MCF 10A (cell line): Measurements from ENCODE around the gene TMEM190. TPM values are rescaled to one million over a fixed set of nuclear protein-coding genes. Genes with fewer than 3 reads are reported as not detected.
"Not testable (repeated sequence)": the region's sequence is repeated elsewhere in the genome, so short reads cannot be mapped to it uniquely, and the experiment has no call there.

Experiments used
- BruUV-seq: library from RNA; stranded (reverse); fragments of 400-500 nt; replicated peaks from 2 replicates; lab custom pipeline; 2021; lab: Mats Ljungman, UMichigan
- CTCF ChIA-PET: fragments of 300-600 bp; sonication (Branson Sonifier 250); formaldehyde crosslinking; extraction: SDS; loops from one replicate; lab custom pipeline; 2021; ENCODE audit warnings: antibody characterized with exemption, inconsistent platforms; lab: Yijun Ruan, JAX
- POLR2A ChIA-PET: fragments of 300-600, 350-650 bp; sonication (Branson Sonifier 250); formaldehyde crosslinking; extraction: SDS; loops from one replicate; lab custom pipeline; 2020; ENCODE audit warnings: antibody characterized with exemption, inconsistent platforms; lab: Yijun Ruan, JAX
- DNase-seq: peaks from one replicate; pipeline ENCODE4 v3.0.0-alpha.2; 2018; ENCODE audit not compliant: unreplicated experiment
- H3K27ac Mint-ChIP-seq: one replicate; pipeline ENCODE4 v1.8.0; 2022; ENCODE audit warnings: mild to moderate bottlenecking, low read depth, mixed read lengths; ENCODE audit not compliant: unreplicated experiment
- H3K27me3 Mint-ChIP-seq: one replicate; pipeline ENCODE4 v1.8.0; 2022; ENCODE audit warnings: mixed read lengths; ENCODE audit not compliant: insufficient read depth, unreplicated experiment
- H3K36me3 Mint-ChIP-seq: one replicate; pipeline ENCODE4 v1.8.0; 2022; ENCODE audit warnings: mild to moderate bottlenecking, moderate library complexity, mixed read lengths; ENCODE audit not compliant: insufficient read depth, unreplicated experiment
- H3K4me1 Mint-ChIP-seq: one replicate; pipeline ENCODE4 v1.8.0; 2022; ENCODE audit warnings: mixed read lengths; ENCODE audit not compliant: insufficient read depth, unreplicated experiment
- H3K4me3 Mint-ChIP-seq: one replicate; pipeline ENCODE4 v1.8.0; 2022; ENCODE audit warnings: mild to moderate bottlenecking, moderate library complexity, mixed read lengths; ENCODE audit not compliant: unreplicated experiment
- H3K9me3 Mint-ChIP-seq: one replicate; pipeline ENCODE4 v1.8.0; 2022; ENCODE audit warnings: mixed read lengths; ENCODE audit not compliant: unreplicated experiment
- intact Hi-C: fragments of 100-400 bp; cut with micrococcal nuclease; formaldehyde crosslinking; loops from 2 replicates; pipeline ENCODE4 v1.14.1; 2022
- total RNA-seq: library from RNA; stranded (reverse); gene quantifications from 2 replicates; pipeline ENCODE4 v1.2.3, GENCODE V29; 2022
- TF ChIP-seq, protein P1 (sequence below): fragments of 200-600 bp; IDR thresholded peaks from one replicate; pipeline ENCODE4 v1.8.0; 2022; ENCODE audit warnings: antibody characterized with exemption, mild to moderate bottlenecking; ENCODE audit not compliant: unreplicated experiment

TMEM190 gene
- total RNA-seq, 1 experiment from 2014 or later, result 0.58 TPM

DNA sequence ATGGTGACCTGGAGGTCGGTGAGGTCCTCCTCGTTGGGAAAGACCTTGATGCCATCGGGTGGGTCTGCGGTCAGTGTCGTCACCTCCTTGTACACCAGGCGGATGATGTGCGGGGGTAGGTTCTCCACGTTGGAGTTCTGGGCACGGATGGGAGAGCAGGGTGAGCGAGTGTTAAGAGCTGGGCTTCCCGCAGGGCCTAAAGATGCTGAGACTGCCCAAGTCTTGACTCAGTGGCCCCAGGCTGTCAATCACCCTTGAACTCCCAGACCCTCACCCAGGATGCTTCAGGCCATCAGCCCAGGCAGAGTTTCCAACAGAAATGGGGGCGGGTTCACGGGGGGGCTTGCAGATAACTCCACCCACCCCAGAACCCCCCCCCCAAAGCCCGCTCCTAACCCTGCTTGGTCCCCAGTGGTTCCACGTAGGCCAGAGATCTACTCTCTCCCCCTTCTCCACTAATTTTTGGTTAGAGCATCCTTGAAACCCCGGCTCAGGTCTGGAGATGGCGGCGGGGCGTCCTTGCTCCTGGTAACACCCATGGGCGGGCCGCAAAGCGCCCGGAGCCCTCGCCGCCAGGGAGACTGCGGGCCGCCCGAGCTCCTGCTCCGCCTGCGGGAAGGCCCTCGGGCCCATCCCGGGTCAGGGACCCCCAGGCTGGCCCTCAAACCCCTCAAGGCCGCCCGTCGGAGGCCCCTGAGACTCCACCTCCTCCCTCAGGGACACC lies 30.4 kb downstream of the TMEM190 start:
- H3K27ac Mint-ChIP-seq, result peak overlapping the region; percentile 99

DNA sequence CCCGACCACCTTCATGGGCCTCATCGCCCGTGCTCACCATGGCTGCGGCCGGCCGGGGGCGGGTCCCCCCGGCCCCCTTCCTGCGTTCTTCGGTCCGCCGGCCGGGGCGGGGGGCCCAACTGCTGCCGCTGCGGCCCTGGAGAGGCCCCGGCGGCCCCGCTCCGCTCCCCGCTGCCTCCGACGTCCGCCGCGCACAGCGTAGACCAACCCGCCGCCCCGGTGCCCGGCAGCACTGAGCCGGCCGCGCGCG lies 30.8 kb downstream of the TMEM190 start, which contains the start of gene UBE2S:
TSS of gene UBE2S (minus strand) at position 239 of the 250 bp plus-strand sequence. CDS start at position 40, 199 bp downstream.
- Mint-ChIP-seq H3K4me1 (peaks cover 21% of the 10 kb centered on the region), H3K27ac (peak within 1 kb of the TSS; percentile 99), H3K36me3 (peaks cover 56% of the 10 kb centered on the region), H3K4me3 (peak within 1 kb of the TSS; percentile 94)
- DNase-seq, intact Hi-C loops, H3K9me3 Mint-ChIP-seq, H3K27me3 Mint-ChIP-seq, BruUV-seq: not testable (repeated sequence)
- ChIA-PET CTCF (interaction anchor here (0.6 kb wide), 1 partner anchor 114 kb away, joined by 3 read pairs; no protein-coding TSS in a partner anchor), POLR2A (interaction anchor here (0.6 to 6.1 kb wide), 25 partner anchors 8 to 1289 kb away, joined by 3 to 57 read pairs (median 4); partner anchors contain the start of genes DNAAF3, HSPBP1, KMT5C and PPP6R1)

More for the DNA sequence above, 30.4 kb downstream of the TMEM190 start:
- Mint-ChIP-seq H3K36me3 (peaks cover 61% of the 10 kb centered on the region), H3K27me3 (no peaks in the 10 kb centered on the region), H3K4me3 (peak overlapping the region; percentile 94), H3K4me1 (peaks cover 21% of the 10 kb centered on the region), H3K9me3 (no peaks in the 10 kb centered on the region)
- BruUV-seq, result TSS peak; percentile 60
- no peak for DNase-seq
- TF ChIP-seq, protein P1, sequence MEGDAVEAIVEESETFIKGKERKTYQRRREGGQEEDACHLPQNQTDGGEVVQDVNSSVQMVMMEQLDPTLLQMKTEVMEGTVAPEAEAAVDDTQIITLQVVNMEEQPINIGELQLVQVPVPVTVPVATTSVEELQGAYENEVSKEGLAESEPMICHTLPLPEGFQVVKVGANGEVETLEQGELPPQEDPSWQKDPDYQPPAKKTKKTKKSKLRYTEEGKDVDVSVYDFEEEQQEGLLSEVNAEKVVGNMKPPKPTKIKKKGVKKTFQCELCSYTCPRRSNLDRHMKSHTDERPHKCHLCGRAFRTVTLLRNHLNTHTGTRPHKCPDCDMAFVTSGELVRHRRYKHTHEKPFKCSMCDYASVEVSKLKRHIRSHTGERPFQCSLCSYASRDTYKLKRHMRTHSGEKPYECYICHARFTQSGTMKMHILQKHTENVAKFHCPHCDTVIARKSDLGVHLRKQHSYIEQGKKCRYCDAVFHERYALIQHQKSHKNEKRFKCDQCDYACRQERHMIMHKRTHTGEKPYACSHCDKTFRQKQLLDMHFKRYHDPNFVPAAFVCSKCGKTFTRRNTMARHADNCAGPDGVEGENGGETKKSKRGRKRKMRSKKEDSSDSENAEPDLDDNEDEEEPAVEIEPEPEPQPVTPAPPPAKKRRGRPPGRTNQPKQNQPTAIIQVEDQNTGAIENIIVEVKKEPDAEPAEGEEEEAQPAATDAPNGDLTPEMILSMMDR, result no peak
- intact Hi-C loops, result no loop called here
- ChIA-PET CTCF (interaction anchor here (0.6 to 1.9 kb wide), 3 partner anchors 114 to 265 kb away, joined by 3 to 9 read pairs (median 5); no protein-coding TSS in a partner anchor), POLR2A (interaction anchor here (0.6 to 6.1 kb wide), 27 partner anchors 8 to 1288 kb away, joined by 3 to 57 read pairs (median 4); partner anchors contain the start of genes DNAAF3, HSPBP1, KMT5C and PPP6R1)

DNA sequence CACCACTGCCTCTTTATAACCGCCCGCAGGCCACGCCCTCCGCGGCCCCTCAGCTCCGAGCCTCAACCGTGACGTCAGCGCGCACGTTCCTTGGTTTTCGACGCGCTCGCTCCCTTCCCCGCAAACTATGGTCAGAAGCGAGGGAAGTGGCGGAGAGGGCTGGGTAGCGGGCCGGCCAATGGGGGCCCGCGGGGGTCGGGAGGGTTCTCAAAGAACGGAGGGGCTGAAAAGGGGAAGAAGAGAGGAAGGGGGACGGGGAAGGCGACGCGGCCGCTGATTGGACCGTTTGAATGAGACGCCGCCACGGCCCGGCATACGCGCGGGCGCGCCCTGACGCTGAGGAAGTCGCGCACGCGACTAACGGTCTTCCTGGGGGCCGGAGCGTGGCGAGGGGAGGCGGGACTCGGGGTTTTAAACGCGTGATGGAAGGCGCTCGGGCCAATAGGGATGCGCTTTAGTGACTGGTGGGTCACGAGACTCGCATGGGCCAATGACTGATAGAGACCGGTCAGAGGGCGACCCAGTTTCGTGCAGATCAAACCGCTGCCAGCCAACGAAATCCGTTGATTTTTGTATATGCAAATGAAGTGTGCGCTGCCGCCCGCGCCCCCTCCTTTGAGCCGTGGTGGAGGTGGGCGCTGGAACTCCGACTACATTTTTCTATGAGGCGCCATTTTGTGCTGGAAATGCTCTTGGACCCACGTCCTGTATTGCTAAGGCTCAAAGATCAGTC lies 31.3 kb downstream of the TMEM190 start:
- Mint-ChIP-seq H3K27ac (peak overlapping the region; percentile 99), H3K27me3 (no peaks in the 10 kb centered on the region), H3K9me3 (no peaks in the 10 kb centered on the region), H3K4me1 (peaks cover 21% of the 10 kb centered on the region), H3K4me3 (peak overlapping the region; percentile 94), H3K36me3 (peaks cover 51% of the 10 kb centered on the region)
- TF ChIP-seq, protein P1, result no peak
- intact Hi-C loops, result no loop called here
- ChIA-PET CTCF (interaction anchor here (0.6 to 2.3 kb wide), 4 partner anchors 10 to 167 kb away, joined by 3 to 12 read pairs (median 5); no protein-coding TSS in a partner anchor), POLR2A (interaction anchor here (0.6 to 6.1 kb wide), 26 partner anchors 9 to 1289 kb away, joined by 3 to 57 read pairs (median 4); partner anchors contain the start of genes HSPBP1, KMT5C, PPP6R1 and RPL28)
- no TSS peak for BruUV-seq
- peak; percentile 100 for DNase-seq

DNA sequence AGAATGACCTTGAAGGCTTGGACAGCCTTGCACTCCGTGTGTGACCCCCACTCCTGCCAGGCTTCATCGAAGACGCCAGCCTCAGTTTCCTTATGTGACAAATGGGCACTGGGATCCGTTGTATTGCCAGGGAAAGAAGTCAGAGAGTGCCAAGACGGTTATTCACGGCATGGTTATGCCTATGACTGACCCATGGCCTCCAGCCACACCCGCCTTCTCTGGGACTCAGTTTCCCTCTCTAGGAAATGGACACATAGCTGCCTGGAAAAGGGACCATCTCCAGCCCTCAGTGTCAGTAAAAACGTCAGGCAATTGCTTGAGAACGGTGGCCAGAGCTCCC lies 31.9 kb downstream of the TMEM190 start:
- H3K9me3 Mint-ChIP-seq, result no peaks in the 10 kb centered on the region
- ChIA-PET POLR2A (interaction anchor here (0.6 to 6.1 kb wide), 7 partner anchors 19 to 149 kb away, joined by 3 to 57 read pairs (median 4); partner anchors contain the start of genes PPP6R1, RPL28 and TMEM238), CTCF (interaction anchor here (0.6 to 2.3 kb wide), 5 partner anchors 9 to 168 kb away, joined by 3 to 12 read pairs (median 4); no protein-coding TSS in a partner anchor)
- H3K4me1 Mint-ChIP-seq, result peaks cover 16% of the 10 kb centered on the region
- TSS peak; percentile 77 for BruUV-seq
- TF ChIP-seq, protein P1, result no peak
- peaks cover 45% of the 10 kb centered on the region for H3K36me3 Mint-ChIP-seq
- peak overlapping the region; percentile 94 for H3K4me3 Mint-ChIP-seq
- intact Hi-C loops, result no loop called here
- peak overlapping the region; percentile 99 for H3K27ac Mint-ChIP-seq
- H3K27me3 Mint-ChIP-seq, result no peaks in the 10 kb centered on the region
- DNase-seq, result no peak

DNA sequence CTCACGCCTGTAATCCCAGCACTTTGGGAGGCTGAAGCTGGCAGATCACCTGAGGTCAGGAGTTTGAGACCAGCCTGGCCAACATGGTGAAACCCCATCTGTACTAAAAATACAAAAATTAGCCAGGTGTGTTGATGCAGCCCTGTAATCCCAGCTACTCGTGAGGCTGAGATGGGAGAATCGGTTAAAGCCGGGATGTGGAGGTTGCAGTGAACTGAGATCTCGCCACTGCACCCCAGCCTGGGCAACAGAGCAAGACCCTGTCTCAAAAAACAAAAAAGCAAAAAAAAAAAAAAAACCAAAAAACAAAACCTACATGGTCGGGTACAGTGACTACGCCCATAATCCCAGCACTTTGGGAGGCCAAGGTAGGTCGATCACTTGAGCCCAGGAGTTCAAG lies 32.6 kb downstream of the TMEM190 start:
- Mint-ChIP-seq H3K4me3 (peak overlapping the region; percentile 16), H3K36me3 (peaks cover 39% of the 10 kb centered on the region), H3K4me1 (peaks cover 15% of the 10 kb centered on the region)
- BruUV-seq, H3K27me3 Mint-ChIP-seq, DNase-seq, intact Hi-C loops, H3K9me3 Mint-ChIP-seq, H3K27ac Mint-ChIP-seq: not testable (repeated sequence)
- ChIA-PET CTCF (interaction anchor here (0.6 to 2.3 kb wide), 7 partner anchors 9 to 244 kb away, joined by 3 to 12 read pairs (median 4); no protein-coding TSS in a partner anchor), POLR2A (interaction anchor here (0.6 to 6.1 kb wide), 7 partner anchors 20 to 150 kb away, joined by 3 to 57 read pairs (median 4); partner anchors contain the start of genes PPP6R1, RPL28 and TMEM238)
